NCI-H2227 (cell line): ENCODE results near the gene PAAF1.
A peak's percentile ranks its signal among the peaks of the same experiment; 100 is the strongest.

Experiments used
- DNase-seq: peaks from one replicate; lab custom pipeline; 2025; ENCODE audit not compliant: unreplicated experiment; lab: John Stamatoyannopoulos, UW

Gene PAAF1, protein sequence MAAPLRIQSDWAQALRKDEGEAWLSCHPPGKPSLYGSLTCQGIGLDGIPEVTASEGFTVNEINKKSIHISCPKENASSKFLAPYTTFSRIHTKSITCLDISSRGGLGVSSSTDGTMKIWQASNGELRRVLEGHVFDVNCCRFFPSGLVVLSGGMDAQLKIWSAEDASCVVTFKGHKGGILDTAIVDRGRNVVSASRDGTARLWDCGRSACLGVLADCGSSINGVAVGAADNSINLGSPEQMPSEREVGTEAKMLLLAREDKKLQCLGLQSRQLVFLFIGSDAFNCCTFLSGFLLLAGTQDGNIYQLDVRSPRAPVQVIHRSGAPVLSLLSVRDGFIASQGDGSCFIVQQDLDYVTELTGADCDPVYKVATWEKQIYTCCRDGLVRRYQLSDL

GRCh38 chr11:73876424-73877310 is at the start of gene PAAF1, which contains the start of gene COA4:
PAAF1 (plus strand) TSS chr11:73876999; CDS start chr11:73877022, 23 bp downstream.
COA4 (minus strand) TSS chr11:73876846; CDS start chr11:73873378, 3,468 bp downstream.
- peak; percentile 100 for DNase-seq

- no peak for DNase-seq
Observed at GRCh38 chr11:73830261-73830660, 46.5 kb upstream of the PAAF1 start.

GRCh38 chr11:73833067-73833466 is 43.7 kb upstream of the PAAF1 start:
- DNase-seq: no peak

DNA sequence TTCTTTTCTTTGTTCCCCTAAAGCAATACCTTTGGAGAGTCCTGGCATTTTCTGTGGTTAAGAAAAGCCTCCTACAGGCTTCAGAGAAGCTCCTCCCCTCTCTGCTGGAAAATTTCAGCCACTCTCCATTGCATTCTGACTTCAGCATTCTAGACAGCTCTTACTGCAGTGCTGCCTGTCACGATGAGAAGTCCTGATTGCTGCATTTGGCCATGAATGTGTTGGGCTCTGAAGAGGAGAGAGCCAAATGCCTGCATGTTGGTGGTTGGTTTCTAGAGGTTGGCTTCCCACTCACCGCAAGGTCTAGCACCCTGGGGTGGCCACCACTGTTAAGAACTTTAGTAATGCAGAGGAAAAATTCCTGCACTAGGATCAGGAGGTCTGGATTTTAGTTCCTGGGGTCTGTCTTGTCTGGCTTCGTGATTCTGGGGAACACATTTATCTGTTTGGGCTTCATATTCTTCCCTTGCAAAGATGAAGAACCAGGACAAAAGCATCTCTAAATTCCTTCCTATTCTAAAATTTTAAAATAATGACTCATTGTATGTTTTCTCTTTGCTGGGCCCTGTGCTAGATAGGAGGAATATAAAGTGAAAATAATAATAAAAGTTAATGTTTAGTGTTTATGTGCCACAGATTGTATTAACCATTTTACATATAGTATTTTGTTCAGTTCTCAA is 38.2 kb upstream of the PAAF1 start:
- DNase-seq: peak; percentile 30

DNA sequence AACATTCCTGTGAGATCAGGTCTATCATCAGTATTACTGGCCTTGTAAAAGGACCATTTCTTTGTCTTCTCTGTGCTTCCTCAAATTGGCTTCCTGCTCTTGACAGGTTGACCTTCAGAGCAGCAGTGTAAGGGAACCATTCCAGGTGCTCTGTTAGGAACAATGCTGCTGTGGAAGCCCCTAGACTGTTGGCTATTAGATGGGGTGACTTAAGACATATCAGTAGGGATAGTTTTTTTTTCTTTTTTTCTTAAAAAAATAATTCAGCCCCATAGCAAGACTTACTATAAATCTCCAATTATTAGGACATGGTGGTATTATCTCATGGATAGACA is 37.7 kb upstream of the PAAF1 start:
- DNase-seq: no peak

- no peak for DNase-seq
Observed at GRCh38 chr11:73851046-73851764, 25.6 kb upstream of the PAAF1 start.

GRCh38 chr11:73852049-73852448 is 24.8 kb upstream of the PAAF1 start:
- DNase-seq: peak; percentile 62

- DNase-seq: no peak
Observed at GRCh38 chr11:73854680-73855079, 22.1 kb upstream of the PAAF1 start.

DNA sequence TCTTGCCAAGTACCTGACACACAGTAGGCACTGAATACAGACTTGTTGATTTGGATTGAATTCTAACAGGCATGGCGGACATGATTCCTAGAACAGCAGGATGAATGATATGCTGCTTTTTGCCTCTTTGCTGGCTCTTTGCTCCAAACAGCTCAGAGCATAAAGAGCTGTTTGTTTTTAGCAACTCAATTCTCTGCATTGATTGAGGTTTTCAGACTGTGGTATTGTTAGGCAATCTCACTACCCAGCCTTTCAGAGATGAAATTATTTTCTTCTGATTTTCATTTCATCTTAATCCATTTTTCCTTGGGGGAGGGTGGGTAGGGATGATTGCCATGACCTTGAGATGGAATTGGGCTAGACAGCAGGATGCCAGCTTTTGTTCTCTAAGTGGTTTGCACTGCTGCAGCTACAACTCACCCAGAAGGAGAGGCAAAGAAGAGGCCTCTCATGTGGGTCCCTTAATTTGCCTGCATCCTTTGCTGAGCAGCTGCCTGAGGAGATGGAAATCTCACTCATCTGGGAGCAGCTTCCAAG is 20.7 kb upstream of the PAAF1 start:
- peak; percentile 90 for DNase-seq

- DNase-seq: no peak
Observed at GRCh38 chr11:73859671-73860070, 17.1 kb upstream of the PAAF1 start.

- no peak for DNase-seq
Observed at GRCh38 chr11:73860202-73860601, 16.6 kb upstream of the PAAF1 start.

DNA sequence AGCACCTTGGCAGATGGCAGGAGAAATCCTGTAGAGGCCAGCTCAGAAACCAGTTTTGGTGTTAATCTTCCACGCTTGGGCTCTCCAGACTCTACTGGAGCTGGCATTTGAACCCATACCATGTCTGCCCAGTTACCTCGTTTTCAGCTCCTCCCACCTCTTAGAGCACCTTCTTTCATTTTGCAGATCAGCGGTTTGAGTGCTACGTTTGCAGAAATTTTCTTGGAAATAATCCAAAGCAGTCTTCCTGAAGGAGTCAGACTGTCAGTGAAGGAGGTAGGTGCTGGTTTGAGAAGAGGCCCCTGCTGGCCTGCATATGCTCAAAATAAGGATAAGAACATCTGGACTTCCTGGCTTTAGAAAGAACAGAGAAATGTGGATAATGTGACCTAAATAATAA is 13.8 kb upstream of the PAAF1 start:
- DNase-seq: peak; percentile 38

- peak; percentile 64 for DNase-seq
Observed at GRCh38 chr11:73866095-73866579, 10.7 kb upstream of the PAAF1 start.

- DNase-seq: peak; percentile 66
Observed at GRCh38 chr11:73866586-73866996, 10.2 kb upstream of the PAAF1 start.

- no peak for DNase-seq
Observed at GRCh38 chr11:73869332-73869949, 7.4 kb upstream of the PAAF1 start.

DNA sequence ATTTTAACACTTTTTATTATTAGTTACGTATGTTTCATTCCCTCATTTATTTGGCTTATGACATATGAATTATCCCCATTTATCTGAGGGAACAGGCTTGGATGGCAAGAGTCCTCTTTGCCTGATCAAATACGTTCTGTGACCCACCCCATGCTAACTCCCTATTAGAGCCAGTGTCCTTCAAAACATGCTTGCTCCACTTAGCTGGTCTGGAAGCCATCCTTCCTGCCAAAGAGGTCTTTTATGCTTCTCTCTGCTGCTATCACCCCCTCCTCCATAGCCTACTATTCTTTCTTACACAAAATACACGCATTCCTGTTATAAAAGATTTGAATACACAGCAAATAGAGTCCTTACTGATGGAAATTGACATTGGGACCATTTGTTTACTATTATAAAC is 6.5 kb upstream of the PAAF1 start:
- no peak for DNase-seq

- no peak for DNase-seq
Observed at GRCh38 chr11:73872749-73873357, 3.9 kb upstream of the PAAF1 start.

- DNase-seq: no peak
Observed at GRCh38 chr11:73875380-73875779, 1.4 kb upstream of the PAAF1 start.

- peak; percentile 24 for DNase-seq
Observed at GRCh38 chr11:73875840-73876239, 959 bp upstream of the PAAF1 start.
